Right lobe of liver (tissue), 4 donors: ENCODE data around the gene RAB36.

Experiments used
- POLR2A ChIP-seq: fragments of 450-650 bp; IDR thresholded peaks from one replicate; pipeline ENCODE4 v1.6.1; 2017; ENCODE audit warnings: antibody characterized with exemption, mild to moderate bottlenecking
- TF ChIP-seq, protein P1 (sequence below), 4 donors: fragments of 200-600 bp in 3 of 4; fragments of 450-650 bp in 1 of 4; IDR thresholded peaks; one replicate each; pipeline versions ENCODE4 v1.5.1 to v1.8.0; 2016 to 2022; ENCODE audit warnings: antibody characterized with exemption in 4 of 4, mild to moderate bottlenecking in 2 of 4
- donor health status: DM: no; HTN: no; CAD: no.
- donor health status: DM: no; HTN: no; CAD: no.
- donor health status: DM: no; HTN: yes; CAD: no.

DNA sequence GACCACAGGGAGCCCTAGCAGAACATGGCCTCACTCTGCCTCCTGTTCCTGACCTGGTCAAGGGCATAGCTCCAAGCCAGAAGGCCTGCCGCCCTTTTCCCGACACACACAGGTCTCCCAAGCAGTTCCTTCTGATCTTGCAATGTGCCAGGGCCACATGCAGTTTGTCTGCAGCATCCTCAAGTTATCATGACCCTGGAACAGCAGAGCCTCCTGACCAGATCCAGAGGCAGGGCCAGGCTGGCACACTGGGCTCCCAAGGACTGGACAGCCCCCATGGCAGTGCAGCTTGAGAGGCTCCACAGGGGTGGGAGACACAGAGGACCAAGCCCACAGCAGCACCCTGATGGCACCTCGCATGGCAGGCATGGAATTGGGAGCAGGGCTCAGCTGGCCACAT lies 43.8 kb upstream of the RAB36 start:
- TF ChIP-seq, protein P1, sequence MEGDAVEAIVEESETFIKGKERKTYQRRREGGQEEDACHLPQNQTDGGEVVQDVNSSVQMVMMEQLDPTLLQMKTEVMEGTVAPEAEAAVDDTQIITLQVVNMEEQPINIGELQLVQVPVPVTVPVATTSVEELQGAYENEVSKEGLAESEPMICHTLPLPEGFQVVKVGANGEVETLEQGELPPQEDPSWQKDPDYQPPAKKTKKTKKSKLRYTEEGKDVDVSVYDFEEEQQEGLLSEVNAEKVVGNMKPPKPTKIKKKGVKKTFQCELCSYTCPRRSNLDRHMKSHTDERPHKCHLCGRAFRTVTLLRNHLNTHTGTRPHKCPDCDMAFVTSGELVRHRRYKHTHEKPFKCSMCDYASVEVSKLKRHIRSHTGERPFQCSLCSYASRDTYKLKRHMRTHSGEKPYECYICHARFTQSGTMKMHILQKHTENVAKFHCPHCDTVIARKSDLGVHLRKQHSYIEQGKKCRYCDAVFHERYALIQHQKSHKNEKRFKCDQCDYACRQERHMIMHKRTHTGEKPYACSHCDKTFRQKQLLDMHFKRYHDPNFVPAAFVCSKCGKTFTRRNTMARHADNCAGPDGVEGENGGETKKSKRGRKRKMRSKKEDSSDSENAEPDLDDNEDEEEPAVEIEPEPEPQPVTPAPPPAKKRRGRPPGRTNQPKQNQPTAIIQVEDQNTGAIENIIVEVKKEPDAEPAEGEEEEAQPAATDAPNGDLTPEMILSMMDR (IDR thresholded peaks at IDR 0.05), result no peak
- no peak for TF ChIP-seq POLR2A
